HepG2 (cell line): Measurements from ENCODE around the gene RNF5. TPM values are rescaled to one million over a fixed set of nuclear protein-coding genes. Genes with fewer than 3 reads are reported as not detected.

Experiments used
- ATAC-seq: fragments of 200-7000 bp; cut with Tn5 transposase; 3 replicates; pipeline ENCODE4 v1.9.1; 2020; ENCODE audit warnings: mild to moderate bottlenecking, moderate library complexity
- BruUV-seq: library from RNA; stranded (reverse); fragments of 400-500 nt; replicated peaks from 2 replicates; lab custom pipeline; 2021; lab: Mats Ljungman, UMichigan
- CTCF ChIA-PET: fragments of 300-600 bp; formaldehyde crosslinking; extraction: SDS; loops from one replicate; lab custom pipeline; 2021; ENCODE audit warnings: low total read pairs, inconsistent platforms, low intra/inter-chr PET ratio; lab: Yijun Ruan, JAX
- POLR2A ChIA-PET: fragments of 350-600 bp; sonication (Branson Sonifier 250); formaldehyde crosslinking; loops from one replicate; lab custom pipeline; 2020; ENCODE audit warnings: antibody characterized with exemption, inconsistent platforms; lab: Yijun Ruan, JAX
- DNase-seq: peaks from one replicate; pipeline ENCODE4 v3.0.0-alpha.2; 2015; ENCODE audit warnings: low spot score
- FAIRE-seq: peaks from 3 replicates; lab custom pipeline; 2011; peaks lifted over from hg19 to GRCh38; lab: Jason Lieb, UNC
- H2AFZ ChIP-seq: one replicate; pipeline ENCODE4 v1.6.1; 2011; ENCODE audit warnings: low read length, inconsistent platforms
- H3K27ac ChIP-seq: fragments of 300-600 bp; 3 replicates; pipeline ENCODE4 v1.8.0; 2011; ENCODE audit warnings: mixed run types, mild to moderate bottlenecking, mixed read lengths, low read length, inconsistent platforms; ENCODE audit not compliant: insufficient read depth; ENCODE audit errors: extremely low read length
- H3K27me3 ChIP-seq, 2 experiments: fragments of 200-600 bp in 1 of 2; 2 replicates in 1 of 2; 3 replicates in 1 of 2; pipeline versions ENCODE4 v1.6.0 to v1.8.0; 2011; ENCODE audit warnings: low read length in 2 of 2, mild to moderate bottlenecking in 2 of 2, moderate library complexity in 2 of 2, inconsistent platforms in 1 of 2; ENCODE audit not compliant: insufficient read depth in 2 of 2, control insufficient read depth in 1 of 2
- H3K36me3 ChIP-seq, 2 experiments: fragments of 200-600 bp in 1 of 2; replicated peaks in 1 of 2; 2 replicates in 1 of 2; 3 replicates in 1 of 2; pipeline versions ENCODE4 v1.5.1 to v1.8.0; 2011; ENCODE audit warnings: low read length in 2 of 2, inconsistent platforms in 1 of 2; ENCODE audit not compliant: insufficient read depth in 2 of 2, control insufficient read depth in 1 of 2
- H3K4me1 ChIP-seq: 2 replicates; pipeline ENCODE4 v1.5.1; 2012; ENCODE audit warnings: low read length, inconsistent platforms; ENCODE audit not compliant: insufficient read depth
- H3K4me2 ChIP-seq: 2 replicates; pipeline ENCODE4 v1.6.0; 2011; ENCODE audit warnings: low read depth, low read length, inconsistent platforms
- H3K4me3 ChIP-seq, 3 experiments: fragments of 200-600 bp in 1 of 3; sonication (generic), shearing (Covaris generic) in 1 of 3; replicated peaks in 1 of 3; 2 replicates each; pipeline ENCODE4 v1.5.1; 2011 to 2016; ENCODE audit warnings: low read length in 3 of 3, inconsistent platforms in 2 of 3, low read depth in 2 of 3, mild to moderate bottlenecking in 2 of 3, control low read depth in 1 of 3, mixed read lengths in 1 of 3; ENCODE audit not compliant: insufficient read depth in 1 of 3
- H3K79me2 ChIP-seq: one replicate; pipeline ENCODE4 v1.6.1; 2011; ENCODE audit warnings: low read length, inconsistent platforms; ENCODE audit not compliant: insufficient read depth
- H3K9ac ChIP-seq: 2 replicates; pipeline ENCODE4 v1.6.0; 2011; ENCODE audit warnings: mild to moderate bottlenecking, low read depth, low read length, inconsistent platforms; ENCODE audit not compliant: insufficient read depth
- H3K9me3 ChIP-seq: 2 replicates; pipeline ENCODE4 v1.5.1; 2012; ENCODE audit warnings: mild to moderate bottlenecking, low read length
- H4K20me1 ChIP-seq: 2 replicates; pipeline ENCODE4 v1.6.0; 2011; ENCODE audit warnings: inconsistent platforms, mild to moderate bottlenecking, low read length, moderate library complexity; ENCODE audit not compliant: insufficient read depth
- EP300 ChIP-seq, 3 experiments: sonication (generic) in 1 of 3; formaldehyde crosslinking in 1 of 3; IDR thresholded peaks; 2 replicates each; pipeline versions ENCODE4 v1.5.1 to v1.6.1; 2011 to 2020; ENCODE audit warnings: low read depth in 2 of 3, low read length in 2 of 3, borderline replicate concordance in 1 of 3, improper control_type of control experiment in 1 of 3, mild to moderate bottlenecking in 1 of 3, missing genetic modification reagents in 1 of 3, moderate library complexity in 1 of 3
- ERF ChIP-seq: IDR thresholded peaks from 2 replicates; pipeline ENCODE4 v1.6.1; 2018; ENCODE audit warnings: missing biosample characterization, missing genetic modification reagents
- ETV5 ChIP-seq: IDR thresholded peaks from 2 replicates; pipeline ENCODE4 v1.6.1; 2018; ENCODE audit warnings: missing biosample characterization, missing genetic modification reagents, inconsistent platforms, borderline replicate concordance
- FOXA1 ChIP-seq, 2 experiments: fragments of 450-650 bp in 1 of 2; sonication (generic) in 1 of 2; formaldehyde crosslinking in 1 of 2; IDR thresholded peaks; 2 replicates each; pipeline versions ENCODE4 v1.4.0 to v1.6.1; 2016 to 2020; ENCODE audit warnings: missing genetic modification reagents in 1 of 2
- GABPA ChIP-seq, 2 experiments: IDR thresholded peaks; 2 replicates each; pipeline ENCODE4 v1.6.1; 2011 to 2016; ENCODE audit warnings: low read depth in 2 of 2, low read length in 1 of 2, missing biosample characterization in 1 of 2, missing genetic modification characterization in 1 of 2
- GATAD1 ChIP-seq: IDR thresholded peaks from 2 replicates; pipeline ENCODE4 v1.6.1; 2016; ENCODE audit warnings: missing genetic modification reagents, missing compliant biosample characterization
- GPN1 ChIP-seq: sonication (generic); formaldehyde crosslinking; IDR thresholded peaks from 2 replicates; pipeline ENCODE4 v1.5.1; 2020; ENCODE audit warnings: missing genetic modification reagents, borderline replicate concordance
- GTF2F1 ChIP-seq: fragments of 150-350 bp; IDR thresholded peaks from 2 replicates; pipeline ENCODE4 v1.6.1; 2014; ENCODE audit warnings: low read length
- KAT8 ChIP-seq: IDR thresholded peaks from 2 replicates; pipeline ENCODE4 v1.6.1; 2016; ENCODE audit warnings: missing genetic modification reagents, missing compliant biosample characterization
- KDM2A ChIP-seq: sonication (generic); formaldehyde crosslinking; IDR thresholded peaks from 2 replicates; pipeline ENCODE4 v1.4.0; 2020; ENCODE audit warnings: low read depth, missing genetic modification reagents, borderline replicate concordance
- MAZ ChIP-seq, 2 experiments: sonication (generic) in 1 of 2; formaldehyde crosslinking in 1 of 2; IDR thresholded peaks; 2 replicates each; pipeline versions ENCODE4 v1.5.0 to v1.6.1; 2012 to 2020; ENCODE audit warnings: low read depth in 2 of 2, mild to moderate bottlenecking in 2 of 2, borderline replicate concordance in 1 of 2, improper control_type of control experiment in 1 of 2, low read length in 1 of 2, missing genetic modification reagents in 1 of 2, moderate library complexity in 1 of 2
- RELA ChIP-seq: sonication (generic); formaldehyde crosslinking; IDR thresholded peaks from 2 replicates; pipeline ENCODE4 v1.4.0; 2020; ENCODE audit warnings: missing genetic modification reagents
- ZNF430 ChIP-seq: sonication (generic); formaldehyde crosslinking; IDR thresholded peaks from 2 replicates; pipeline ENCODE4 v1.9.0; 2021; ENCODE audit warnings: mild to moderate bottlenecking, missing genetic modification reagents
- ZNF543 ChIP-seq: sonication (generic); formaldehyde crosslinking; IDR thresholded peaks from 2 replicates; pipeline ENCODE4 v1.4.0; 2020; ENCODE audit warnings: mild to moderate bottlenecking, missing genetic modification reagents
- ZNF766 ChIP-seq: sonication (generic); formaldehyde crosslinking; IDR thresholded peaks from 2 replicates; pipeline ENCODE4 v1.5.0; 2020; ENCODE audit warnings: missing genetic modification reagents, borderline replicate concordance
- WGBS: methylation state at CpG from one replicate; pipeline ENCODE4 v1.1.6; 2017; ENCODE audit warnings: low lambda C conversion rate; 5-methylcytosine and 5-hydroxymethylcytosine counted together
- in situ Hi-C: cut with HindIII; loops from 2 replicates; pipeline ENCODE4 v1.10.0; 2017; ENCODE audit warnings: low pct_unique_long_range_greater_than_20kb; ENCODE audit not compliant: extremely low pct_ligation_motif_present
- intact Hi-C: fragments of 100-400 bp; cut with micrococcal nuclease; formaldehyde crosslinking; loops from one replicate; pipeline ENCODE4 v1.10.0; 2022; ENCODE audit not compliant: unreplicated experiment
- polyA plus RNA-seq, 8 experiments: library from polyadenylated mRNA; depleted of rRNA in 3 of 8; stranded (reverse) in 7 of 8; unstranded in 1 of 8; fragments of >200 nt; fragmentation: Illumina TruSeq in 4 of 8; extraction: Trizol in 4 of 8; gene quantifications; 2 replicates each; pipeline versions ENCODE4 v1.2.1 to v1.2.3, GENCODE V29; 2011 to 2016; ENCODE audit warnings: low read depth in 4 of 8, missing spikeins in 1 of 8, mixed read lengths in 1 of 8; ENCODE audit not compliant: insufficient read depth in 1 of 8
- total RNA-seq, 5 experiments: library from RNA; depleted of rRNA; stranded (reverse); fragments of >200 nt; fragmentation: Illumina TruSeq; extraction: Trizol; gene quantifications; 2 replicates each; pipeline ENCODE4 v1.2.3, GENCODE V29; 2016; ENCODE audit warnings: low read depth in 1 of 5
- TF ChIP-seq, protein P1 (sequence below): sonication (generic); formaldehyde crosslinking; IDR thresholded peaks from 2 replicates; pipeline ENCODE4 v1.4.0; 2020; ENCODE audit warnings: missing genetic modification reagents, borderline replicate concordance
- TF ChIP-seq, protein P2 (sequence below): sonication (generic); formaldehyde crosslinking; IDR thresholded peaks from 2 replicates; pipeline ENCODE4 v1.5.0; 2020; ENCODE audit warnings: mild to moderate bottlenecking, missing genetic modification reagents

Gene RNF5
- total and polyA plus RNA-seq, 2 of the 13 experiments (the other 11 are each of a cell fraction or from before 2014, with no cell fraction given): 98.0 to 131 TPM

DNA sequence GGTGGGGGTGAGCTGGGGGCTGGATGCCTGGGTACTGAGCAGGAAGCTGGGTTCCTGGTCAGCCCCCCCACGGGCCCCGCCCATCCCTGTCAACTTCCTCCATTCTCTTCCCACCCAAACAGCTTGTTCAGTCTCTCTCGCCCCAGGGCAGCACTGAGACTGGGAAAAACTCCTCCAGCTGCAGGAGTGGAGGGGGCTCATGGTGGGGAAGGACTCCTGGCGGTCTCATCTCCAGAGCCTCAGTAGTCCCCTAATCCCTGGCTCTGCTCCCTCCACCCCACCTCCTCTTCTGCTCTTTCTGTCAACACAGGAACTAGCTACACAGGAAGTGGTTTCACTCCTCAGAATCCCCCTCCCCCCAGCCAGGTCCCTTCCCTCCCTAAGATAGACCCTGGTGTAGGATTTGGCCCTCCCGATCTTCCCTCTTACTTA lies 14.4 kb downstream of the RNF5 start, which contains the start of gene GPSM3:
Gene GPSM3, minus strand, starts transcription at position 36 of the 432 bp plus-strand sequence. CDS start 130 bp downstream, outside the sequence.
- Histone ChIP-seq H2AFZ (no peak within 1 kb of the TSS), H3K27me3 (no peaks in the 10 kb centered on the region; a peak in 1 of 5 replicates), H3K9ac (no peak within 1 kb of the TSS), H3K36me3 (peaks cover 2 to 4% of the 10 kb centered on the region in 2 experiments; a peak in 3 of 5 replicates), H3K9me3 (no peaks in the 10 kb centered on the region), H3K4me2 (peak within 1 kb of the TSS; percentile 95), H4K20me1 (no peaks in the 10 kb centered on the region), H3K4me3 (peak within 1 kb of the TSS in 1 of 3 experiments; percentile 93; a peak in 1 of 6 replicates), H3K79me2 (peaks cover 15% of the 10 kb centered on the region), H3K4me1 (peaks cover 63% of the 10 kb centered on the region), H3K27ac (no peak within 1 kb of the TSS)
- no TSS peak for BruUV-seq
- in situ Hi-C loops: loop anchor here (5.0 kb wide), 1 partner anchor 780 kb away; no protein-coding TSS in a partner anchor
- no peak for DNase-seq
- 78% methylated on average over 5 of the region's 5 CpGs for WGBS
- intact Hi-C loops: no loop called here
- ChIA-PET CTCF (no interaction called here), POLR2A (interaction anchor here (1.2 to 1.3 kb wide), 3 partner anchors 10 to 780 kb away, joined by 6 to 8 read pairs (median 7); partner anchors contain the start of gene AGPAT1)
- ATAC-seq: no peak
- FAIRE-seq: no peak
- TF ChIP-seq ZNF543 (CRISPR knock-in tag): no peak
- TF ChIP-seq, protein P1, sequence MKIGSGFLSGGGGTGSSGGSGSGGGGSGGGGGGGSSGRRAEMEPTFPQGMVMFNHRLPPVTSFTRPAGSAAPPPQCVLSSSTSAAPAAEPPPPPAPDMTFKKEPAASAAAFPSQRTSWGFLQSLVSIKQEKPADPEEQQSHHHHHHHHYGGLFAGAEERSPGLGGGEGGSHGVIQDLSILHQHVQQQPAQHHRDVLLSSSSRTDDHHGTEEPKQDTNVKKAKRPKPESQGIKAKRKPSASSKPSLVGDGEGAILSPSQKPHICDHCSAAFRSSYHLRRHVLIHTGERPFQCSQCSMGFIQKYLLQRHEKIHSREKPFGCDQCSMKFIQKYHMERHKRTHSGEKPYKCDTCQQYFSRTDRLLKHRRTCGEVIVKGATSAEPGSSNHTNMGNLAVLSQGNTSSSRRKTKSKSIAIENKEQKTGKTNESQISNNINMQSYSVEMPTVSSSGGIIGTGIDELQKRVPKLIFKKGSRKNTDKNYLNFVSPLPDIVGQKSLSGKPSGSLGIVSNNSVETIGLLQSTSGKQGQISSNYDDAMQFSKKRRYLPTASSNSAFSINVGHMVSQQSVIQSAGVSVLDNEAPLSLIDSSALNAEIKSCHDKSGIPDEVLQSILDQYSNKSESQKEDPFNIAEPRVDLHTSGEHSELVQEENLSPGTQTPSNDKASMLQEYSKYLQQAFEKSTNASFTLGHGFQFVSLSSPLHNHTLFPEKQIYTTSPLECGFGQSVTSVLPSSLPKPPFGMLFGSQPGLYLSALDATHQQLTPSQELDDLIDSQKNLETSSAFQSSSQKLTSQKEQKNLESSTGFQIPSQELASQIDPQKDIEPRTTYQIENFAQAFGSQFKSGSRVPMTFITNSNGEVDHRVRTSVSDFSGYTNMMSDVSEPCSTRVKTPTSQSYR (CRISPR knock-in tag): peak; percentile 63; the same call in 1 of the 2 replicates
- TF ChIP-seq GTF2F1: no peak
- TF ChIP-seq, protein P2, sequence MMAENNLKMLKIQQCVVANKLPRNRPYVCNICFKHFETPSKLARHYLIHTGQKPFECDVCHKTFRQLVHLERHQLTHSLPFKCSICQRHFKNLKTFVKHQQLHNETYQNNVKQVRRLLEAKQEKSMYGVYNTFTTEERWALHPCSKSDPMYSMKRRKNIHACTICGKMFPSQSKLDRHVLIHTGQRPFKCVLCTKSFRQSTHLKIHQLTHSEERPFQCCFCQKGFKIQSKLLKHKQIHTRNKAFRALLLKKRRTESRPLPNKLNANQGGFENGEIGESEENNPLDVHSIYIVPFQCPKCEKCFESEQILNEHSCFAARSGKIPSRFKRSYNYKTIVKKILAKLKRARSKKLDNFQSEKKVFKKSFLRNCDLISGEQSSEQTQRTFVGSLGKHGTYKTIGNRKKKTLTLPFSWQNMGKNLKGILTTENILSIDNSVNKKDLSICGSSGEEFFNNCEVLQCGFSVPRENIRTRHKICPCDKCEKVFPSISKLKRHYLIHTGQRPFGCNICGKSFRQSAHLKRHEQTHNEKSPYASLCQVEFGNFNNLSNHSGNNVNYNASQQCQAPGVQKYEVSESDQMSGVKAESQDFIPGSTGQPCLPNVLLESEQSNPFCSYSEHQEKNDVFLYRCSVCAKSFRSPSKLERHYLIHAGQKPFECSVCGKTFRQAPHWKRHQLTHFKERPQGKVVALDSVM (CRISPR knock-in tag): no peak
- TF ChIP-seq RELA (CRISPR knock-in tag): no peak
- no peak for TF ChIP-seq GABPA (IDR thresholded peaks at IDR 0.05; ENCODE audit: low read depth, low read length)
- TF ChIP-seq GABPA (CRISPR knock-in tag; IDR thresholded peaks at IDR 0.05; ENCODE audit: low read depth): peak; percentile 87
- no peak for TF ChIP-seq EP300 (IDR thresholded peaks at IDR 0.05; ENCODE audit: low read depth in 2 of 2, low read length in 2 of 2)
- TF ChIP-seq EP300 (CRISPR knock-in tag; IDR thresholded peaks at IDR 0.05; ENCODE audit: borderline replicate concordance): 0 out of 2 replicates have a peak, but pooled peaks have one; percentile 24
- TF ChIP-seq ETV5 (CRISPR knock-in tag): peak; percentile 40; the same call in 1 of the 2 replicates
- TF ChIP-seq ZNF430: no peak
- 0 out of 2 replicates have a peak, but pooled peaks have one; percentile 20 for TF ChIP-seq KAT8
- no peak for TF ChIP-seq GPN1 (CRISPR knock-in tag)
- TF ChIP-seq KDM2A: 0 out of 2 replicates have a peak, but pooled peaks have one; percentile 17
- TF ChIP-seq FOXA1 (IDR thresholded peaks at IDR 0.05): no peak
- peak; percentile 28; the same call in 1 of the 2 replicates for TF ChIP-seq FOXA1 (CRISPR knock-in tag; IDR thresholded peaks at IDR 0.05)
- TF ChIP-seq ERF (CRISPR knock-in tag): no peak
- TF ChIP-seq ZNF766: no peak
- TF ChIP-seq MAZ (IDR thresholded peaks at IDR 0.05; ENCODE audit: borderline replicate concordance, low read depth, low read length): no peak
- TF ChIP-seq MAZ (CRISPR knock-in tag; IDR thresholded peaks at IDR 0.05; ENCODE audit: low read depth): no peak
- TF ChIP-seq GATAD1 (CRISPR knock-in tag): 0 out of 2 replicates have a peak, but pooled peaks have one; percentile 19
